ENCODE results near the gene SIN3A. TPM values are rescaled to one million over a fixed set of nuclear protein-coding genes. Genes with fewer than 3 reads are reported as not detected.

Gene SIN3A
- total RNA-seq, 1 donor from 2014 or later: 54.0 TPM

DNA sequence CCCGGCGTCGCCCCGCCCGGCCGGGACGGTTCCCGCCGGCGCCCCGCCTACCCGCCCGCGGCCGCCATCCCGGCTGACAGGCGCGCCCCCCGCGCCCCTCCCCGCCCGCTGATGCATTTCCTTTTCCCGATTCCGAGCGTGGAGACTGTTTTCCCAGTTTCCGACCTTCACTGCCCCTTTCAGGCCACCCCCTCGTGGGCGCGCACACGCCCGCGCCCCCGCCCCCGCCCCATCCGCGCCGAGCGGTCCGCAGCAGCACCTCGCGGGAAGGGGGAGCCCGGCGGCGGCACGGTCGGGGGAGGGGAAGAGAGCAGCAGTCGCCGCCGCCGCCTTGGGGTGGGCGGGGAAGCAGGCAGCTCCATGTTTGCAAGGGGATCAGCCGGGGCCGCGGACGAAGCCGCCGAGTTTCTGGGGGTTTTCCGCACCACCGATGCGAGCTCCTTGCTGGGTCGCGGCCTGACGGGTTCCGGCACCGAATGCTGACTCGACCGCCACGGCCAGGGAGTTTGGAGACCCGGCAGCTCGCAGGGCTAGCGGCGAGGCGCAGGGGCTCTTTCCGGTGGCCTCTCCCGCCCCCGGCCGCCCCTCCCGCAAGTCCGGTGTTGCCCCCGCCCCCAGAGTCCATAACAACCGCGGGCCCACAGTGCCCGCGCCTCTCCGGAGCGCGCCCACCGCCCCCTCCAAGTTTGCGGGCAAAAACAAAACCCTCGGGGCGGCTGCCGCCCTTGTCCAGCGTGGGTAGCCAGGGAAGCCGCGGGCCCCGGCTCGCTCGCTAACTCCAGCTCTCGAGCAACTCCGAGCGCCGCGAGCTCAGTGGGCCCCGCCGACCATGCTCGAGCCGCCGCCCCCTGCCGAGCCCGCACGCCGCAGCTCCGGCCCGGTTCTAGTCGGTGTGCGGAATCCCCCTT is 3.2 kb upstream of the SIN3A start:
- H4K20me1 ChIP-seq (ENCODE audit: insufficient read depth, low read length): peaks cover 9% of the 10 kb centered on the region

DNA sequence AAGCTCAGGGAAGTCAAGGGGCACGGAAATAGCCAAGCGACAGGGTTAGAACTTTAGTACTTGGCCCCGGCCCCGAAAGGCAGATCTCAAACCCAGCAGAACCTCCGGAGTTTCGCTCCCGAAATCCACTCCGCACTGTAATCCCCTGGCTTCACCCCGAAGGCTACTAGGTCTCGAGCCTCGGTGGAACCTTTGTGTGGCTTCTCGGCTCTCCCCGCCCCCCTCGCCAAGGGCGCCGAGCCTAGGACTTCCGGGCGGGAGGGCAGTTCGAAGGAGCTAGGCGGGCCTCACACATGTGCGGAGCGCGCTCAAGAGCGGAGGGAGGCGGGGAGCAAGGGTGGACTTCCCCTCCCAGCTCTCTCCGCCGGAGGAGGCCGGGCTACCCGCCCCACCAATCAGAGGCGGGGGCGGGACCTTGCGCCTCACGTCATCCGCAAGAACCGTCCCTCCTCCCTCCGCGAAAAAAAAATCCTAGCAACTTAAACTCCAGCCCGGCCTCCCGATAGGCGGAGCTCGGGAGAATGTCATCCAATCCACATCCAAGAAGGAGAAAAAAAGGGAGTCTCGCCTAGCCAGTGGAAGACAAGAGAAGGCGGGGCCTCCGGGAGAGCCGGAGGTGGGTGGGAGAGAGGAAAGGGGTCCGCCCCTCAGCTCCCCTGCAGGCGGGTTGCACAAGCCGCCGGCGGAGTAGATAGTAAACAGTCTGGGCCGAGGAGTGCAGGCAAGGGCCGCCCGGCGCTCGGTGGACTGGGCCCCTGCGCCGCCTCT is 2.4 kb upstream of the SIN3A start:
- H3K27ac Mint-ChIP-seq (ENCODE audit: unreplicated experiment): peak overlapping the region; percentile 98
- H3K9ac ChIP-seq (ENCODE audit: low read length): peak overlapping the region; percentile 94
- no peaks in the 10 kb centered on the region for H3K9me3 Mint-ChIP-seq (ENCODE audit: unreplicated experiment)
- DNase-seq (ENCODE audit: low read depth) (peak; percentile 99), FAIRE-seq (peak; percentile 13)
- H3K4me1 ChIP-seq (ENCODE audit: insufficient read depth, low read length): peaks cover 33% of the 10 kb centered on the region
- H3K27me3 ChIP-seq (ENCODE audit: insufficient read depth, low read length): no peaks in the 10 kb centered on the region
- peak overlapping the region; percentile 91 for H3K4me2 ChIP-seq (ENCODE audit: low read length)
- peaks cover 11% of the 10 kb centered on the region for H3K4me1 Mint-ChIP-seq (ENCODE audit: low read depth, unreplicated experiment)
- H3K27me3 Mint-ChIP-seq (ENCODE audit: low read depth, unreplicated experiment): no peaks in the 10 kb centered on the region
- peak overlapping the region; percentile 36 for H2AFZ ChIP-seq (ENCODE audit: low read depth, low read length)
- H3K27ac ChIP-seq (ENCODE audit: low read depth, low read length): peak overlapping the region; percentile 91
- peak overlapping the region; percentile 90 for H3K4me3 Mint-ChIP-seq (ENCODE audit: unreplicated experiment)
- H3K36me3 ChIP-seq (ENCODE audit: insufficient read depth, low read length): no peaks in the 10 kb centered on the region
- TF ChIP-seq, protein P1, sequence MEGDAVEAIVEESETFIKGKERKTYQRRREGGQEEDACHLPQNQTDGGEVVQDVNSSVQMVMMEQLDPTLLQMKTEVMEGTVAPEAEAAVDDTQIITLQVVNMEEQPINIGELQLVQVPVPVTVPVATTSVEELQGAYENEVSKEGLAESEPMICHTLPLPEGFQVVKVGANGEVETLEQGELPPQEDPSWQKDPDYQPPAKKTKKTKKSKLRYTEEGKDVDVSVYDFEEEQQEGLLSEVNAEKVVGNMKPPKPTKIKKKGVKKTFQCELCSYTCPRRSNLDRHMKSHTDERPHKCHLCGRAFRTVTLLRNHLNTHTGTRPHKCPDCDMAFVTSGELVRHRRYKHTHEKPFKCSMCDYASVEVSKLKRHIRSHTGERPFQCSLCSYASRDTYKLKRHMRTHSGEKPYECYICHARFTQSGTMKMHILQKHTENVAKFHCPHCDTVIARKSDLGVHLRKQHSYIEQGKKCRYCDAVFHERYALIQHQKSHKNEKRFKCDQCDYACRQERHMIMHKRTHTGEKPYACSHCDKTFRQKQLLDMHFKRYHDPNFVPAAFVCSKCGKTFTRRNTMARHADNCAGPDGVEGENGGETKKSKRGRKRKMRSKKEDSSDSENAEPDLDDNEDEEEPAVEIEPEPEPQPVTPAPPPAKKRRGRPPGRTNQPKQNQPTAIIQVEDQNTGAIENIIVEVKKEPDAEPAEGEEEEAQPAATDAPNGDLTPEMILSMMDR (IDR thresholded peaks at IDR 0.05; ENCODE audit: insufficient read depth, low read depth, low read length): no peak
- TF ChIP-seq EZH2 (IDR thresholded peaks at IDR 0.05; ENCODE audit: insufficient read depth, low read length): no peak
- no peaks in the 10 kb centered on the region for H3K36me3 Mint-ChIP-seq (ENCODE audit: low read depth, unreplicated experiment)
- peaks cover 17% of the 10 kb centered on the region for H4K20me1 ChIP-seq (ENCODE audit: insufficient read depth, low read length)
- H3K79me2 ChIP-seq (ENCODE audit: insufficient read depth, low read length): peaks cover 24% of the 10 kb centered on the region
- H3K9me3 ChIP-seq (ENCODE audit: insufficient read depth, low read depth, low read length): no peaks in the 10 kb centered on the region
- peak overlapping the region; percentile 77 for H3K4me3 ChIP-seq (ENCODE audit: insufficient read depth, low read depth, low read length)

More for the DNA sequence above, 3.2 kb upstream of the SIN3A start:
- peaks cover 8% of the 10 kb centered on the region for H3K4me1 Mint-ChIP-seq (ENCODE audit: low read depth, unreplicated experiment)
- Histone ChIP-seq H3K27me3 (ENCODE audit: insufficient read depth, low read length) (no peaks in the 10 kb centered on the region), H3K27ac (ENCODE audit: low read depth, low read length) (peak overlapping the region; percentile 91), H3K4me2 (ENCODE audit: low read length) (peak overlapping the region; percentile 91), H2AFZ (ENCODE audit: low read depth, low read length) (no peak overlapping the region), H3K4me1 (ENCODE audit: insufficient read depth, low read length) (peaks cover 30% of the 10 kb centered on the region), H3K9me3 (ENCODE audit: insufficient read depth, low read depth, low read length) (no peaks in the 10 kb centered on the region), H3K9ac (ENCODE audit: low read length) (peak overlapping the region; percentile 94), H3K79me2 (ENCODE audit: insufficient read depth, low read length) (peaks cover 15% of the 10 kb centered on the region), H3K4me3 (ENCODE audit: insufficient read depth, low read depth, low read length) (peak overlapping the region; percentile 77), H3K36me3 (ENCODE audit: insufficient read depth, low read length) (no peaks in the 10 kb centered on the region)
- no peaks in the 10 kb centered on the region for H3K27me3 Mint-ChIP-seq (ENCODE audit: low read depth, unreplicated experiment)
- no peaks in the 10 kb centered on the region for H3K36me3 Mint-ChIP-seq (ENCODE audit: low read depth, unreplicated experiment)
- no peak for FAIRE-seq
- H3K4me3 Mint-ChIP-seq (ENCODE audit: unreplicated experiment): peak overlapping the region; percentile 87
- TF ChIP-seq, protein P1 (IDR thresholded peaks at IDR 0.05; ENCODE audit: insufficient read depth, low read depth, low read length): no peak
- no peak for TF ChIP-seq EZH2 (IDR thresholded peaks at IDR 0.05; ENCODE audit: insufficient read depth, low read length)
- H3K9me3 Mint-ChIP-seq (ENCODE audit: unreplicated experiment): no peaks in the 10 kb centered on the region
- no peak for DNase-seq (ENCODE audit: low read depth)
- peak overlapping the region; percentile 75 for H3K27ac Mint-ChIP-seq (ENCODE audit: unreplicated experiment)
